Upper lobe of left lung (tissue), 6 donors: ENCODE measurements around the gene IRF8. TPM values are rescaled to one million over a fixed set of nuclear protein-coding genes. Genes with fewer than 3 reads are reported as not detected.

ENCODE experiments used
- ATAC-seq, 2 donors: fragments of 200-7000 bp; cut with Tn5 transposase; one replicate each; pipeline ENCODE4 v1.9.1; 2022; ENCODE audit warnings: mild to moderate bottlenecking in 2 of 2, moderate library complexity in 2 of 2; ENCODE audit not compliant: low FRiP score in 2 of 2
- DNase-seq, 2 donors: peaks; one replicate each; pipeline ENCODE4 v3.0.0-alpha.2; 2019 to 2020
- H3K27ac ChIP-seq, 4 donors: fragments of 200-600 bp; sonication (generic); one replicate each; pipeline ENCODE4 v1.5.1; 2016 to 2019
- H3K27me3 ChIP-seq, 4 donors: fragments of 200-600 bp; sonication (generic); one replicate each; pipeline ENCODE4 v1.5.1; 2017 to 2019
- H3K36me3 ChIP-seq, 4 donors: fragments of 200-600 bp; sonication (generic); one replicate each; pipeline ENCODE4 v1.5.1; 2016 to 2019
- H3K4me1 ChIP-seq, 4 donors: fragments of 200-600 bp; sonication (generic); one replicate each; pipeline ENCODE4 v1.5.1; 2018 to 2019
- H3K4me3 ChIP-seq, 4 donors: fragments of 200-600 bp; sonication (generic); one replicate each; pipeline ENCODE4 v1.5.1; 2017 to 2019; ENCODE audit warnings: mild to moderate bottlenecking in 2 of 4, moderate library complexity in 1 of 4
- H3K9me3 ChIP-seq, 4 donors: fragments of 200-600 bp; sonication (generic); one replicate each; pipeline ENCODE4 v1.5.1; 2018 to 2019
- CTCF ChIP-seq, 6 experiments: fragments of 450-650 bp in 4 of 6; fragments of 200-600 bp in 2 of 6; sonication (generic) in 2 of 6; IDR thresholded peaks; one replicate each; pipeline ENCODE4 v1.5.1; 2016 to 2019; ENCODE audit warnings: antibody characterized with exemption in 6 of 6
- EP300 ChIP-seq, 4 donors: sonication (generic); formaldehyde crosslinking; IDR thresholded peaks; one replicate each; pipeline ENCODE4 v1.5.1; 2017; ENCODE audit warnings: antibody characterized with exemption in 4 of 4, control low read depth in 2 of 4
- POLR2A ChIP-seq, 4 donors: fragments of 450-650 bp; IDR thresholded peaks; one replicate each; pipeline ENCODE4 v1.5.1; 2016 to 2017; ENCODE audit warnings: antibody characterized with exemption in 4 of 4, mild to moderate bottlenecking in 2 of 4
- POLR2AphosphoS5 ChIP-seq, 2 donors: sonication (generic); formaldehyde crosslinking; IDR thresholded peaks; one replicate each; pipeline ENCODE4 v1.5.1; 2017; ENCODE audit warnings: antibody characterized with exemption in 2 of 2
- WGBS, 2 donors: methylation state at CpG; one replicate each; pipeline ENCODE4 v1.1.5; 2017 to 2018; 5-methylcytosine and 5-hydroxymethylcytosine counted together
- total RNA-seq, 6 donors: library from RNA; depleted of rRNA in 4 of 6; stranded (reverse); fragments of >200 nt in 4 of 6; gene quantifications; one replicate each; pipeline versions ENCODE4 v1.1.0 to v1.2.1, GENCODE V29; 2016 to 2021
- donor health status: DM: no; HTN: no; CAD: no; lungs with moderate emphysema.
- donor health status: DM: no; HTN: yes; CAD: no; lungs with severe emphysema.

IRF8 gene
- total RNA-seq, 6 donors from 2014 or later = 41.5 to 141 (median 72.8) TPM

- ATAC-seq (no peak), DNase-seq (no peak)
- no peaks in the 10 kb centered on the region for H3K36me3 ChIP-seq
- H3K27ac ChIP-seq = no peak overlapping the region
- peaks cover 6 to 12% (median 11%) of the 10 kb centered on the region in 4 donors for H3K4me1 ChIP-seq
- no peaks in the 10 kb centered on the region for H3K27me3 ChIP-seq
- H3K9me3 ChIP-seq = no peaks in the 10 kb centered on the region
- WGBS, 2 donors = 88% methylated on average over 8 of the region's 8 CpGs
- TF ChIP-seq EP300 (IDR thresholded peaks at IDR 0.05) (no peak), CTCF (IDR thresholded peaks at IDR 0.05) (no peak), POLR2AphosphoS5 (IDR thresholded peaks at IDR 0.05) (no peak), POLR2A (IDR thresholded peaks at IDR 0.05) (no peak)
- H3K4me3 ChIP-seq = no peak overlapping the region
Observed at GRCh38 chr16:85868495-85868894, 30.5 kb upstream of the IRF8 start.

- Histone ChIP-seq H3K36me3 (no peaks in the 10 kb centered on the region), H3K27me3 (no peaks in the 10 kb centered on the region), H3K4me3 (no peak overlapping the region), H3K9me3 (no peaks in the 10 kb centered on the region), H3K4me1 (peaks cover 6 to 12% (median 11%) of the 10 kb centered on the region in 4 donors), H3K27ac (no peak overlapping the region)
- no peak for TF ChIP-seq EP300 (IDR thresholded peaks at IDR 0.05)
- TF ChIP-seq POLR2A (IDR thresholded peaks at IDR 0.05) = no peak
- no peak for TF ChIP-seq CTCF (IDR thresholded peaks at IDR 0.05)
- no peak for TF ChIP-seq POLR2AphosphoS5 (IDR thresholded peaks at IDR 0.05)
- ATAC-seq (no peak), DNase-seq (no peak)
Observed at GRCh38 chr16:85869206-85869605, 29.8 kb upstream of the IRF8 start.

GRCh38 chr16:85869785-85870558, 29.0 kb upstream of the IRF8 start:
- Histone ChIP-seq H3K36me3 (no peaks in the 10 kb centered on the region), H3K27me3 (no peaks in the 10 kb centered on the region), H3K9me3 (no peaks in the 10 kb centered on the region), H3K4me1 (peaks cover 6 to 12% (median 11%) of the 10 kb centered on the region in 4 donors), H3K4me3 (no peak overlapping the region), H3K27ac (peak overlapping the region; percentile 52 to 67 (median 60))
- WGBS, 2 donors = 29 to 39% methylated on average over 9 to 12 of the region's 12 CpGs
- ATAC-seq (peak in 1 of 2 donors; percentile 78), DNase-seq (peak in 1 of 2 donors; percentile 36)
- no peak for TF ChIP-seq EP300 (IDR thresholded peaks at IDR 0.05)
- peak in 1 of 4 donors; percentile 30 for TF ChIP-seq POLR2A (IDR thresholded peaks at IDR 0.05)

GRCh38 chr16:85871756-85872155, 27.2 kb upstream of the IRF8 start:
- whole genome bisulfite sequencing, 2 donors = 85 to 86% methylated on average over 7 of the region's 7 CpGs
- Histone ChIP-seq H3K36me3 (no peaks in the 10 kb centered on the region), H3K4me3 (no peak overlapping the region)

GRCh38 chr16:85872734-85873133, 26.2 kb upstream of the IRF8 start:
- Histone ChIP-seq H3K36me3 (no peaks in the 10 kb centered on the region), H3K4me3 (no peak overlapping the region), H3K27me3 (no peaks in the 10 kb centered on the region), H3K4me1 (peaks cover 6 to 12% (median 11%) of the 10 kb centered on the region in 4 donors), H3K9me3 (no peaks in the 10 kb centered on the region), H3K27ac (peak overlapping the region in 1 of 4 donors; percentile 13)
- TF ChIP-seq CTCF (IDR thresholded peaks at IDR 0.05) (no peak), POLR2AphosphoS5 (IDR thresholded peaks at IDR 0.05) (no peak), EP300 (IDR thresholded peaks at IDR 0.05) (no peak), POLR2A (IDR thresholded peaks at IDR 0.05) (no peak)
- 73 to 74% methylated on average over 7 of the region's 7 CpGs for WGBS, 2 donors
- ATAC-seq (peak; percentile 40 to 72), DNase-seq (no peak)

More at GRCh38 chr16:85871756-85872155, 27.2 kb upstream of the IRF8 start:
- ATAC-seq (no peak), DNase-seq (no peak)
- Histone ChIP-seq H3K4me1 (peaks cover 6 to 12% (median 11%) of the 10 kb centered on the region in 4 donors), H3K27me3 (no peaks in the 10 kb centered on the region), H3K27ac (no peak overlapping the region), H3K9me3 (no peaks in the 10 kb centered on the region)
- no peak for TF ChIP-seq POLR2AphosphoS5 (IDR thresholded peaks at IDR 0.05)
- TF ChIP-seq CTCF (IDR thresholded peaks at IDR 0.05) = no peak
- no peak for TF ChIP-seq POLR2A (IDR thresholded peaks at IDR 0.05)
- no peak for TF ChIP-seq EP300 (IDR thresholded peaks at IDR 0.05)
